Panc1 (cell line): Measurements from ENCODE around the gene IL1F10.

ENCODE experiments used
- CTCF ChIP-seq: fragments of 450-650 bp; IDR thresholded peaks from 2 replicates; pipeline ENCODE4 v1.5.1; 2017; ENCODE audit warnings: mild to moderate bottlenecking
- POLR2AphosphoS5 ChIP-seq: IDR thresholded peaks from 2 replicates; pipeline ENCODE4 v1.6.1; 2012; ENCODE audit warnings: mild to moderate bottlenecking, low read depth, low read length, moderate library complexity
- REST ChIP-seq, 2 experiments: IDR thresholded peaks; 2 replicates each; pipeline ENCODE4 v1.6.1; 2011 to 2012; ENCODE audit warnings: low read depth in 2 of 2, control low read depth in 1 of 2, low read length in 1 of 2, mild to moderate bottlenecking in 1 of 2, moderate library complexity in 1 of 2; ENCODE audit not compliant: insufficient read depth in 1 of 2
- SIN3A ChIP-seq: IDR thresholded peaks from 2 replicates; pipeline ENCODE4 v1.6.1; 2012; ENCODE audit warnings: low read depth, mild to moderate bottlenecking, low read length, moderate library complexity, borderline replicate concordance; ENCODE audit not compliant: insufficient read depth
- TCF7L2 ChIP-seq: IDR thresholded peaks from 2 replicates; pipeline ENCODE4 v1.6.1; 2011; ENCODE audit warnings: mild to moderate bottlenecking, low read depth, low read length, inconsistent platforms

- TF ChIP-seq POLR2AphosphoS5 (no peak), CTCF (no peak), REST (IDR thresholded peaks at IDR 0.05; ENCODE audit: insufficient read depth in 1 of 2, low read depth in 2 of 2, low read length in 1 of 2) (no peak), SIN3A (no peak), TCF7L2 (no peak)
Observed at GRCh38 chr2:113113807-113114206, 46.0 kb downstream of the IL1F10 start.
